NCI-H510A (cell line): ENCODE measurements around the gene NELL2.
"Not testable (repeated sequence)": the region's sequence is repeated elsewhere in the genome, so short reads cannot be mapped to it uniquely, and the experiment has no call there.

ENCODE experiments used
- DNase-seq: peaks from one replicate; lab custom pipeline; 2025; lab: John Stamatoyannopoulos, UW

Gene NELL2

DNA sequence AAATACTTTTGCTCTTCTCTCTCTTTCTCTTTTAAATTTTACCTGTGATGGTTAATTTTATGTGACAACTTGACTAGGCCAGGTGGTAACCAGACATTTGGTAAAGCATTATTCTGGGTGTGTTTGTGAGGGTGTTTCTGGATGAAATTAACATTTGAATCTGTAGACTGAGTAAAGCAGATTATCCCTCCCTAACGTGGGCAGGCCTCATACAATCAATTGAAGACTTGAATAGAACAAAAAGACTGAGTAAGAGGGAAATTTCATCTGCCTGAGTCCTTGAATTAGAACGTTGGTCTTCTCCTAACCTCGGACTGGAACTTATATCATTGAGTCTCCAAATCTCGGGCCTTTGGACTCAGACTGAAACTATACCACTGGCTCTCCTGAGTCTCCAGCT lies 182.1 kb downstream of the NELL2 start:
- DNase-seq: no peak

DNA sequence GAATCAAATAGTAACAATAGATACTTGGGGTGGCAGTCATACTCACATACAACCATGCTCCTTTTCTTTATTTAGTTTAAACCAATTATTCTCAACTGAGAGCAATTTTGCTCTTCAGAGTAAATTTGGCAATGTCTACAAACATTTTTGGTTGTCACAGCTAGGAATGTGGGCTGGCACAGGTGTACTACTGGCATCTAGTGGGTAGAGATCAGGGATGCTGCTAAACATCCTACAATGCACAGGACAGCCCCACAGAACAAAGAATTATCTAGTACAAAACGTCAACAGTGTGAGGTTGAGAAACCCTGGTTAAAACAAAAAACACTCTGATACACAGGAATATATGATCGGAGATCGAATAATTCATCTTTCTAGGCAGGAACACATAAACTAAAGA lies 186.5 kb downstream of the NELL2 start:
- no peak for DNase-seq

DNA sequence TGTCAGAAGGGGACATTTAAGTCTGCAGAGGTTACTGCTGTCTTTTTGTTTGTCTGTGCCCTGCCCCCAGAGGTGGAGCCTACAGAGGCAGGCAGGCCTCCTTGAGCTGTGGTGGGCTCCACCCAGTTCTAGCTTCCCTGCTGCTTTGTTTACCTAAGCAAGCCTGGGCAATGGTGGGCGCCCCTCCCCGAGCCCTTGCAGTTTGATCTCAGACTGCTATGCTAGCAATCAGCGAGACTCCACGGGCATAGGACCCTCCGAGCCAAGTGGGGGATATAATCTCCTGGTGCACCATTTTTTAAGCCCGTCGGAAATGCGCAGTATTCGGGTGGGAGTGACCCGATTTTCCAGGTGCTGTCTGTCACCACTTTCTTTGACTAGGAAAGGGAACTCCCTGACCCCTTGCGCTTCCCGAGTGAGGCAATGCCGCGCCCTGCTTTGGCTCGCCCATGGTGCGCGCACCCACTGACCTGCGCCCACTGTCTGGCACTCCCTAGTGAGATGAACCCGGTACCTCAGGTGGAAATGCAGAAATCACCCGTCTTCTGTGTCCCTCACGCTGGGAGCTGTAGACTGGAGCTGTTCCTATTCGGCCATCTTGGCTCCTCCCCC lies 189.2 kb downstream of the NELL2 start:
- DNase-seq: not testable (repeated sequence)

- DNase-seq: no peak
These were observed 198.4 kb downstream of the NELL2 start for GRCh38 chr12:44677724-44678123.

GRCh38 chr12:44674875-44675274 lies 201.2 kb downstream of the NELL2 start:
- no peak for DNase-seq

DNA sequence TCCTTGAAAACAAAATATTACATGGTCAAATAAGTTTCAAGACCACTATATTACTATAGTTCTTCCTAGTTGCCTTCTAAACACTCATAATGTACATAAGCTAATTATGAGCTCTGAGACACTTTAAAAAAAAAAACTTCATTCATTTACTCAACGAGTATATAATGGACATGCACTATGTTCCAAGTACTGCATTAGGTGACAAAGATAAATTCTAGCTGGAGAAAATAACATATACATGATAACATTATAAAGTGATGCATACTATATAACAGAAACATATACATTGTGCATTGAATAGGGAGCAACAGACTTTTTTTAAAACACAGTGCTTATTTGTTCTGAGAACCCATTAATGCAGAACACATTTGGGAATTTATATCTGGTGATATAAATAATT lies 202.3 kb downstream of the NELL2 start:
- no peak for DNase-seq

DNA sequence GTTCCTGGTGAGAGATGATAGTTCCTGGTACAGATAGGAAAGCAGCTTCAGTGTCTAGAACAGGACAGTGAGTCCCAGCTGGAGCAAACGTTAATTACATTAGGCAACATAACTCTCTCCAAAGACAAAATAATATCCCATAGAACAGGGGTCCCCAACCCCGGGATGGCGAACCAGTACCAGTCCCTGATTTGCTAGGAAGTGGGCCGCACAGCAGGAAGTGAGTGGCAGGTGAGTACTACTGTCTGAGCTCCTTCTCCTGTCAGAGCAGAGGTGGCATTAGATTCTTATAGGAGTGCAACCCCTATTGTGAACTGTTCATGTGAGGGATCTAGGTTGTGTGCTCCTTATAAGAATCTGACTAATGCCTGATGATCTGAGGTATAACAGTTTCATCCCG lies 204.1 kb downstream of the NELL2 start:
- DNase-seq: no peak

GRCh38 chr12:44668443-44668842 lies 207.7 kb downstream of the NELL2 start:
- no peak for DNase-seq

DNA sequence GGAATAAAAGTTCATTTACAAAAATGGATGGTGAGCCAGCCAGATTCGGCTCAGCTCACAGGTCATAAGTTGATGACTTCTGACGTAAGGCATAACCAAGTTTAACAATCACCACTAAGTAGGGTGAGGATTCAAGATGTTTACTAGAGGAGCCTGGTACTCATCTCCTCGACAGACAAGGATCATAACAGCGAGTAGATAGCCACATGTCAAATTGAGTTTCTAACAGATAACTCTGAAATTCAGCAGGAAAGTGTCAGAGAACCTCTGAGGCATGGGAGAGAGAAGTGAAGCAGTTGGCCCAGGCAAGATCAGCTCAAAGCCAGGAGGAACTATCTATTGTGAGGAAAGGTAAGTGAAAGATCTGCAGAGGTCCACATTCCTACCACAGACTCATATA lies 208.7 kb downstream of the NELL2 start:
- no peak for DNase-seq

GRCh38 chr12:44663291-44663690 lies 212.8 kb downstream of the NELL2 start:
- DNase-seq: no peak

DNA sequence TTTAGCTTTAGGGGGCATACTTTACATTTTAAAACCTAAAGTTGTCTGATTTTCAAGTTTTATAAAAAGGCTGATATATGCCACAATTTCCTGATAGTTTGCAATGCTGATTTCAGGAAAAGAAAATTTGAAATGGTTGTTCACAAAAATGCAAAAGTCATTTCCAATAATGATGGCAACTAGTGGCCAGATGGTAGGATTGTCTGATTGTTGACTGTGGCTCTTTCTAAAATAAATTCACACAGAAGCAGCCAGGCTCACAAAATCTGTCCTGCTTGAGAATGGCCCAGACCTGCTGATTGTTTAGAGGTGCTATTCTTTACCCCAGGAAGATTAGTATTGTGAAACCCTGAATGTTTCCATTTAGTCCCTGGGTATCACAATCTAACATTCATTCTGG lies 220.3 kb downstream of the NELL2 start:
- DNase-seq: no peak

DNA sequence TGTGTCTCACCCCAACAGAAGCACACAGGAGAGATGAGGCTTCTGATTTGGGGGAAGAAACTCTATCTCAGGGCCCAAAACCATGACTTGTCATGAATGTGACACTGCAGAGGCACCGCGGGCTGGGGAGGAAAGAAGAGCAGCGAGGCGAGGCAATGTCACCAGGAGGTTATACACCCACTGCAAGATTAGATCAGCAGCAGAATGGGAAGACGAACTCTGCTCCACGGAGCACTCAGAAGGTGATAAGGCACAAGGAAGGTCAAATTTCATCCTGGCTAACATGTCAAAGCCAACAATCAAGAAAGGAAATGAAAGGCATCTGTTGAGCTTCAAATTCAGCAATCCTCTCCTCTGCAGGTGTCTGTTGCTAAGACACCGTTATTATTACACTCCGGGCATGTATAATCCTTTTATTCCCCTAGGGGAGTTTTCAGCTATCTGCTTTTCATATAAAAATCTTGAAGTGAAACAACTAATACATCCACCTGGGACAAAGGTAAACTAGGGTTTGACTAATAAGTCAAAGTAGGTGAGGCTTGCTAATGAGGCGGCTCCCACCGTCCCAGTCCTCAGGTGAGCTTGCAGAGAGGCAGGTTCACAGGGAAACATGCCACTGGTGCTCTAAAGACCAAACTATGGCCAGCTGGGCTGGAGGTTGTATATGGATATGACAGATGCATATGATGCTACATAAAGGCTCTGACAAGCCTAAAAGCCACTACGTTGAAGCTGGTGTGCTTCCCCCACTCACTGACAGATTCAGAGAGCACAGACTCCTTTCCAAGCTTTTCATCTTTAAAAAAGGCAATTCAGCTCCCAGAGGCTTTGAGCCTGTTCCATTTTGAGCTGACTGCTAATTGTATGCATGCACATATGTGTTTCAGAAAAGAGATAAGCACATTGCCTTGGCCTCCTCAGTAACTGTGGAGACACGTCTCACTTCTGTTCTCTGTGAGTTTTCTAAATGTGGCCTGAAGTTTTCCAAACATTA lies 221.2 kb downstream of the NELL2 start:
- DNase-seq: no peak

DNA sequence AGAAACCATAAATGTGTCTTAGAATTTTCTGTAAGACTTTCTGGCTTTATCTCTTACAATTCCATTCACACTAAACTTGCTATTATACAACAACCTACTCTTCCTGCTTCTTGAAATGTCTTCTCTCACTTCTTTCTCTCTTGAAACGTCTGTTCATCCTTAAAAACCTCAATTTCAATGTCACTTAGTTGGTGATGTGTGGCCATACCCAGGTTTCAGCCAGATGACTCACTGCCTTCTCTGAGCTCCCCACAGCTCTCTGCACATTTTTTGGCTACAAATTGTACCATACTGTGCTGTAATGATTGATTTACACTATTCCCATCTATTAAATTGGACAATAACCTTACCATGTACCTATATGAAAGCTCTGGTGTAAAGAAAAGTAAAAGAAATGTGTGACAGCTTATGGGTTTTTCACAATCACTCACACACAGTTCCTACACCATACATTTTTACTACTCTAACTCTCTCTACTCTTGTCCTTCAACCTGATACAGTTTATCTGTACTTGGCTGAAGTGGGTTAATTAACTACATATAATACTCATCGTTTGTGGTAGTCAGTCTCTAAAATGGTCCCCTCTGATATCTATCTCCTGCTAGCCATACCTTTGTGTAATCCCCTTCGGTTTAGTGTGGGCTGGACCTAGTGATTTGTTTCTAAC lies 222.1 kb downstream of the NELL2 start:
- DNase-seq: no peak

DNA sequence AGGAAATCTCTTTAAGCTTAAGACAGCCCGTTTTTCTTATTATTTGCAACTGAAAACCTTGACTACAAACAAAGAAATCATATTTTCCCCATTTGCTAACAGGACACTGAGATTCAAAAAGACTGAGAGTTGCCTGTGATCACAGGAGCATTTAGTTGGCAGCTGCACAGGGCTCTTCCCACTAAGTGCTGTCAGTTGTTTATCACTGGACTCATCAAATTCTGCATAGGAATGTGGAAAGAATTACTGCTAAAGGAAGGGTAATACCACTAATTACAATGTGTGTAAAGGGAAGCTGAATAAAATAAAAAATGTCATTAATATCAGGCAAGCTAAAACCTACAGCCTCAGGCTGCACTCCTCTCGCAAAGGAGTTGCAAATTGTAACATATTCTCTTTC lies 226.4 kb downstream of the NELL2 start:
- no peak for DNase-seq

- no peak for DNase-seq
These were observed 228.0 kb downstream of the NELL2 start for GRCh38 chr12:44647917-44648690.

DNA sequence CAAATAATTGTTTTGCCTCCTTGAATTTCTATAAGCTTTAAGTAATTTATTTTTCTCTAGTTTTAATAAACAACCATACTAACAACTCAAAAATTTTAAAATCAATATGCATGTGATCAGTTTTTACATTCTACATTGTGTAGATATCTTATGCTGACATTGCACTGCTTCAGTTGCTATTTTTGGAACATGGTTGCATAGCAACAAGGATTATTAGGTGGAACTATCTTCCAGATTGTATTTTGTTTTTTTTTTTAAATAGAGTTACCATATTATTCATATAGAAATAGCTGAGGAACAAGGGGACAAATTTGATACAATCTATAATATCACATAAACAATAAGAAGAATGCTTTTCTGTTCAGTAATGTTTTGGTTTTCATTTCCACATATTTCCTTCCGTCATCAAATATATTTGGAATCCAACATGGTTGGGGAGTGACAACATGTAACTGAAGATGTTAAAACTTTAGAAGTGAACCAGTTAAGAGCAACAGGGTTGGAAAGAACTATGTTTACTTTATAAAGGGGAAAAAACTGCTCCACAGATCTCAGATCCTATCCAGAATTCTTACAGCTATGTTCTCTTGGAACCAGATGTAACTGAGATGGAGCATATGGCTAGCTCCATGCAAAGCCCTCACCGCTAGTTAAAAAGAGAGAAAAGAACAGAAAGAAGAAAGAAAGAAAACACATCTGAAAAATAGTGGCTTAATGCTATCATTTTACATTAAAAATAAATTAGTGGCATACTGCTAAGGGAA lies 235.5 kb downstream of the NELL2 start:
- DNase-seq: no peak

DNA sequence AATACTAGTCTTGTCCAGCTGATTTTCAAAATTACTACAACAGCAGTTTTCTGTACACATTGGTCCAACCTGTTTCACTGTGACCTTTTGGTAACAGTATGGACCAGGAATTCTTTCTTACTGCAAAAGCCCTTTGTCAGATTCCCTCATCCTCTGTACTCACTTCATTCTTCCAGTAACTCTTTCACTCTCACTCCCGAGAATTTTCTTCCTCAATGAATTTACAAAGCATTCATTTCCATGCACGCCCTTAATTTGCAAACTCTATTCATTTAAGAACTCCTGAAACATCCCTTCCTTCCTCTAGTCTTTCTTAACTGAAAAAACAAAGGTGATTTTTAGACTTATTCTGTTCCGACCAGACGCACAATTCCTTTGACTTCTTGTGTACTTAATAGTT lies 238.2 kb downstream of the NELL2 start:
- no peak for DNase-seq

GRCh38 chr12:44628180-44628579 lies 247.9 kb downstream of the NELL2 start:
- DNase-seq: no peak

DNA sequence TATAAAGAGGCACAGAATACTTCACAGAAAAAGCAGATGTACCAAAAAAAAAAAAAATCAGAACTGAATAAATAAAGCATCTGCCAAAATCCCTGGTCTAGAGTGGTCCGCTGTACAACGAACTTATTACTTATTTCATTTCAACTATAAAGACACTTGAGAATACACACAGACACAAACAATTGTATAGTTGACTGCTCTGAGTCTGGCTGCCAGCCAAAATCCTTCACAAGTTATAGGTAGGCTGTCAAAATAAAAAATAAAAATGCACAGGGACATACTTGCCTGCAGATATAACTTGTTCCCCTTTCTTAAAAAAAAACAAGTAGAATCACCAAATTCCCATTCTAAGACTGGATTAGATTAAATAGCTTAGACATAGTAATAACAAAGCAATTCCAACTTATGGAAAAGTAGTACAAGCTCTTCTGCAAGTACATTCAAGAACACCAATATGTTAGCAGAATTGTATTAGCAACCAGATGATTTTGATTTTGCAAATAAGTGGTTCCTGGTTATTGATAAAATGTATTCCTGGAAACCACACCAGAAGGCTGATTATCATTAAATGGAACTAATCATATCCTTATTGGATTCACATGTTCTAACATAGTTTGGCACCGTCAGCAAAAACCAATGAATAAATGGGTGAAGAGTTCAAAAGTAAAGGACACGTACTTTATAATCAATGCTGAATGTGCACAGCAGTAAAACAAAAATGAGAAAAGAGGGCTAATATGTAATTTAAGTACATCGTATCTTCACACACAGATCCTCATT lies 248.5 kb downstream of the NELL2 start:
- DNase-seq: no peak

GRCh38 chr12:44626883-44627282 lies 249.2 kb downstream of the NELL2 start:
- DNase-seq: no peak

GRCh38 chr12:44618946-44619345 lies 257.2 kb downstream of the NELL2 start:
- DNase-seq: no peak
